Kidney epithelial cell (primary cell): ENCODE results near the gene LGI4. TPM values are rescaled to one million over a fixed set of nuclear protein-coding genes. Genes with fewer than 3 reads are reported as not detected.

Source experiments
- DNase-seq: peaks from one replicate; pipeline ENCODE4 v3.0.0-alpha.2; 2010; ENCODE audit warnings: low read depth
- H3K27me3 ChIP-seq: 2 replicates; pipeline ENCODE4 v1.6.0; 2011; ENCODE audit warnings: low read length; ENCODE audit not compliant: control insufficient read depth, insufficient read depth
- H3K36me3 ChIP-seq: 2 replicates; pipeline ENCODE4 v1.5.1; 2011; ENCODE audit warnings: low read length; ENCODE audit not compliant: control insufficient read depth, insufficient read depth
- H3K4me3 ChIP-seq: 2 replicates; pipeline ENCODE4 v1.5.1; 2011; ENCODE audit warnings: low read depth, mild to moderate bottlenecking, control low read depth, low read length
- total RNA-seq: library from RNA; depleted of rRNA; stranded (reverse); fragments of >200 nt; gene quantifications from 2 replicates; pipeline ENCODE4 v1.2.3, GENCODE V29; 2015
- TF ChIP-seq, protein P1 (sequence below): IDR thresholded peaks from 2 replicates; pipeline ENCODE4 v1.5.1; 2011; ENCODE audit warnings: mild to moderate bottlenecking, moderate library complexity, low read length, control low read depth, inconsistent platforms; ENCODE audit not compliant: insufficient read depth, poor library complexity, severe bottlenecking

LGI4 gene
- total RNA-seq, 1 donor from 2014 or later, result not detected

DNA sequence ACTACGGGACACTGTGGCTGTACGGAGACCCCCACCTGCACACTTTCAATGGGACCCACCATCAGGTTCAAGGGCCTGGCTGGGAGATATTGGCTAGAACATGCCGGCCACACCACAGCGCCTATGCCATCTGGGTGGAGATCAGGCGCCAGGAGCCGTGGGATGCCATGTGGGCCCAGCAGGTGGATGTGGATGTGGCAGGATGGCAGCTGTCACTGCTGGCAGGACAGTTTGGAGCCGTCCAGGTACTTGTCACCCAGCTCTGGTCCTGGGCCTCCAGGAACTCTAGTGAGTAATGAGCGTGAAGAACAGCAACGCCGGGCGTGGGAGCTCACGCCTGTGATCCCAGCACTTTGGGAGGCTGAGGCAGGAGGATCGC is 35.0 kb downstream of the LGI4 start:
- H3K36me3 ChIP-seq, result no peaks in the 10 kb centered on the region
- no peak overlapping the region for H3K4me3 ChIP-seq
- no peak for DNase-seq
- TF ChIP-seq, protein P1, sequence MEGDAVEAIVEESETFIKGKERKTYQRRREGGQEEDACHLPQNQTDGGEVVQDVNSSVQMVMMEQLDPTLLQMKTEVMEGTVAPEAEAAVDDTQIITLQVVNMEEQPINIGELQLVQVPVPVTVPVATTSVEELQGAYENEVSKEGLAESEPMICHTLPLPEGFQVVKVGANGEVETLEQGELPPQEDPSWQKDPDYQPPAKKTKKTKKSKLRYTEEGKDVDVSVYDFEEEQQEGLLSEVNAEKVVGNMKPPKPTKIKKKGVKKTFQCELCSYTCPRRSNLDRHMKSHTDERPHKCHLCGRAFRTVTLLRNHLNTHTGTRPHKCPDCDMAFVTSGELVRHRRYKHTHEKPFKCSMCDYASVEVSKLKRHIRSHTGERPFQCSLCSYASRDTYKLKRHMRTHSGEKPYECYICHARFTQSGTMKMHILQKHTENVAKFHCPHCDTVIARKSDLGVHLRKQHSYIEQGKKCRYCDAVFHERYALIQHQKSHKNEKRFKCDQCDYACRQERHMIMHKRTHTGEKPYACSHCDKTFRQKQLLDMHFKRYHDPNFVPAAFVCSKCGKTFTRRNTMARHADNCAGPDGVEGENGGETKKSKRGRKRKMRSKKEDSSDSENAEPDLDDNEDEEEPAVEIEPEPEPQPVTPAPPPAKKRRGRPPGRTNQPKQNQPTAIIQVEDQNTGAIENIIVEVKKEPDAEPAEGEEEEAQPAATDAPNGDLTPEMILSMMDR, result no peak
- H3K27me3 ChIP-seq, result no peaks in the 10 kb centered on the region

- TF ChIP-seq, protein P1, result no peak
- DNase-seq, result no peak
- no peak overlapping the region for H3K4me3 ChIP-seq
- H3K36me3 ChIP-seq, result no peaks in the 10 kb centered on the region
- no peaks in the 10 kb centered on the region for H3K27me3 ChIP-seq
These were observed 35.5 kb downstream of the LGI4 start for GRCh38 chr19:35099155-35099896.

- no peaks in the 10 kb centered on the region for H3K36me3 ChIP-seq
- H3K27me3 ChIP-seq, result no peaks in the 10 kb centered on the region
- no peak for DNase-seq
- TF ChIP-seq, protein P1, result no peak
- H3K4me3 ChIP-seq, result no peak overlapping the region
These were observed 36.3 kb downstream of the LGI4 start for GRCh38 chr19:35098413-35099049.

DNA sequence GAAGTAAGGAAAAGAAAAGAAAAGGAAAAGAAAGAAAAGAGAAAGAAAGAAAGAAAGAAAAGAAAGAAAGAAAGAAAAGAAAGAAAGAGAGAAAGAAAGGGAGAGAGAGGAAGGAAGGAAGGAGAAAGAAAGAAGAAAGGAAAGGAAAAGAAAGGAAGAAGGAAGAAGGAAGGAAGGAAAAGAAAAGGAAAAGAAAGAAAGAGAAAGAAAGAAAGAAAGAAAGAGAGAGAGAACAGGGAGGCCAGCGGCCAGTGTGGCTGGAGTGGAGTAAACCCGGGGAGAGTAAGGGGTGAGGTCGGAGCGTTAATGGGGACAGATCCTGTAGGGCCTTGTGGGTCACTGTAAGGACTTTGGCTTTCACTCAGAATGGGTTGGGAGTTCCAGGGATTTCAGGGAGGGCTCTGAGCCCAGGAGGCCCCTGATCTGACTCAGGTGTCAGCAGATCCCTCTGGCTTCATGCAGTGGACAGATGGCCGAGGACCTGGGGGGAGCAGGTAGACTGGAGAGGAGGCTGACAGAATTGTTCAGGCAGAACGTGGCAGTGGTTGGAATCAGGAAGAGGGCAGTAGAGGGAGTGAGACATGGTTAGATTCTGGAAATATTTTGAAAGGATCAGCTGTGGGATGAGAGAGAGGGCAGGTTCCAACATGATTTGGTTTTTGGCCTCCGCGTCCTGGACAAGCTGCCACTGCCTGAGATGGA is 39.0 kb downstream of the LGI4 start:
- no peak for DNase-seq
- no peak overlapping the region for H3K4me3 ChIP-seq
- peaks cover 4% of the 10 kb centered on the region for H3K27me3 ChIP-seq
- TF ChIP-seq, protein P1, result no peak
- no peaks in the 10 kb centered on the region for H3K36me3 ChIP-seq

- peaks cover 10% of the 10 kb centered on the region for H3K27me3 ChIP-seq
- TF ChIP-seq, protein P1, result no peak
- no peak overlapping the region for H3K4me3 ChIP-seq
- DNase-seq, result no peak
- no peaks in the 10 kb centered on the region for H3K36me3 ChIP-seq
These were observed 40.2 kb downstream of the LGI4 start for GRCh38 chr19:35094656-35095055.
